ENCODE data around the gene XPO6. TPM values are rescaled to one million over a fixed set of nuclear protein-coding genes. Genes with fewer than 3 reads are reported as not detected.

XPO6 gene
- total RNA-seq, 1 donor from 2014 or later, result 71.6 TPM

- DNase-seq (ENCODE audit: low spot score), result no peak
- no peaks in the 10 kb centered on the region for H3K27me3 Mint-ChIP-seq (ENCODE audit: insufficient read depth, low read depth)
- Histone ChIP-seq H3K4me3 (no peak overlapping the region), H3K36me3 (no peaks in the 10 kb centered on the region), H3K79me2 (ENCODE audit: low read depth) (no peaks in the 10 kb centered on the region), H3K27me3 (peaks cover 8% of the 10 kb centered on the region), H3K9ac (no peak overlapping the region), H3K27ac (no peak overlapping the region), H4K20me1 (ENCODE audit: low read depth) (no peaks in the 10 kb centered on the region), H3K4me2 (no peak overlapping the region), H3K9me3 (ENCODE audit: low read depth) (peaks cover 8% of the 10 kb centered on the region), H3F3A (ENCODE audit: low read depth) (no peaks in the 10 kb centered on the region), H3K4me1 (no peaks in the 10 kb centered on the region), H2AFZ (replicated peaks) (no peak overlapping the region)
- no peak overlapping the region for H3K4me3 Mint-ChIP-seq
- H3K9me3 Mint-ChIP-seq, result peaks cover 5% of the 10 kb centered on the region
- no peak for TF ChIP-seq EZH2phosphoT487 (IDR thresholded peaks at IDR 0.05)
- TF ChIP-seq, protein P1, sequence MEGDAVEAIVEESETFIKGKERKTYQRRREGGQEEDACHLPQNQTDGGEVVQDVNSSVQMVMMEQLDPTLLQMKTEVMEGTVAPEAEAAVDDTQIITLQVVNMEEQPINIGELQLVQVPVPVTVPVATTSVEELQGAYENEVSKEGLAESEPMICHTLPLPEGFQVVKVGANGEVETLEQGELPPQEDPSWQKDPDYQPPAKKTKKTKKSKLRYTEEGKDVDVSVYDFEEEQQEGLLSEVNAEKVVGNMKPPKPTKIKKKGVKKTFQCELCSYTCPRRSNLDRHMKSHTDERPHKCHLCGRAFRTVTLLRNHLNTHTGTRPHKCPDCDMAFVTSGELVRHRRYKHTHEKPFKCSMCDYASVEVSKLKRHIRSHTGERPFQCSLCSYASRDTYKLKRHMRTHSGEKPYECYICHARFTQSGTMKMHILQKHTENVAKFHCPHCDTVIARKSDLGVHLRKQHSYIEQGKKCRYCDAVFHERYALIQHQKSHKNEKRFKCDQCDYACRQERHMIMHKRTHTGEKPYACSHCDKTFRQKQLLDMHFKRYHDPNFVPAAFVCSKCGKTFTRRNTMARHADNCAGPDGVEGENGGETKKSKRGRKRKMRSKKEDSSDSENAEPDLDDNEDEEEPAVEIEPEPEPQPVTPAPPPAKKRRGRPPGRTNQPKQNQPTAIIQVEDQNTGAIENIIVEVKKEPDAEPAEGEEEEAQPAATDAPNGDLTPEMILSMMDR (IDR thresholded peaks at IDR 0.05), result no peak
- no peak for TF ChIP-seq EZH2 (IDR thresholded peaks at IDR 0.05)
- H3K36me3 Mint-ChIP-seq, result no peaks in the 10 kb centered on the region
- H3K27ac Mint-ChIP-seq, result no peak overlapping the region
- H3K4me1 Mint-ChIP-seq, result no peaks in the 10 kb centered on the region
Measured at GRCh38 chr16:28051486-28051885, 160.3 kb downstream of the XPO6 start.

Small RNA genes within 50 kb of the gene (small RNA-seq; reads per million reads assigned to genes)
- not detected for gene RF00402
- not detected for gene RNY1P10

Other genes with a start within 250 kb of the XPO6 start
- gene GSG1L, start 148.3 kb downstream of the XPO6 start, total RNA-seq (ENCODE audit: low replicate concordance), result not detected in 2 replicates
- gene SBK1, start 80.6 kb upstream of the XPO6 start, total RNA-seq (ENCODE audit: low replicate concordance), result 4.6 and 16.4 TPM in 2 replicates
- gene NPIPB6, start 151.5 kb upstream of the XPO6 start, total RNA-seq (ENCODE audit: low replicate concordance), result 1.3 and 6.2 TPM in 2 replicates
- gene EIF3CL, start 191.9 kb upstream of the XPO6 start, total RNA-seq (ENCODE audit: low replicate concordance), result 58.1 and 104 TPM in 2 replicates